Transverse colon (tissue), 4 donors: ENCODE measurements around the gene DCP1A. TPM values are rescaled to one million over a fixed set of nuclear protein-coding genes. Genes with fewer than 3 reads are reported as not detected.

Experiments used
- DNase-seq: peaks from one replicate; pipeline ENCODE4 v3.0.0-alpha.2; 2019
- H3K27ac ChIP-seq, 4 donors: fragments of 200-600 bp; sonication (generic); 2 replicates each; pipeline ENCODE4 v1.5.1; 2016 to 2018; ENCODE audit warnings: inconsistent platforms in 4 of 4
- H3K27me3 ChIP-seq: fragments of 200-600 bp; sonication (generic); 2 replicates; pipeline ENCODE4 v1.5.1; 2017; ENCODE audit warnings: inconsistent platforms
- H3K36me3 ChIP-seq, 4 donors: fragments of 200-600 bp; sonication (generic); 2 replicates each; pipeline ENCODE4 v1.5.1; 2017 to 2019; ENCODE audit warnings: inconsistent platforms in 4 of 4
- H3K4me1 ChIP-seq, 4 donors: fragments of 200-600 bp; sonication (generic); 2 replicates each; pipeline ENCODE4 v1.5.1; 2017 to 2020; ENCODE audit warnings: inconsistent platforms in 4 of 4
- H3K4me3 ChIP-seq, 4 donors: fragments of 200-600 bp; sonication (generic); 1 replicate in 1 of 4; 2 replicates in 3 of 4; pipeline versions ENCODE4 v1.5.1 to v1.6.1; 2017 to 2019; ENCODE audit warnings: inconsistent platforms in 4 of 4
- H3K9me3 ChIP-seq, 2 donors: fragments of 200-600 bp; sonication (generic); 2 replicates each; pipeline ENCODE4 v1.5.1; 2017 to 2019; ENCODE audit warnings: inconsistent platforms in 2 of 2
- EP300 ChIP-seq: sonication (generic); formaldehyde crosslinking; IDR thresholded peaks from one replicate; pipeline ENCODE4 v1.6.1; 2017; ENCODE audit warnings: antibody characterized with exemption, low read depth
- POLR2A ChIP-seq: fragments of 450-650 bp; IDR thresholded peaks from one replicate; pipeline ENCODE4 v1.6.1; 2016; ENCODE audit warnings: antibody characterized with exemption, mild to moderate bottlenecking, moderate library complexity
- POLR2AphosphoS5 ChIP-seq, 3 donors: sonication (generic); formaldehyde crosslinking; IDR thresholded peaks; one replicate each; pipeline ENCODE4 v1.6.1; 2016; ENCODE audit warnings: antibody characterized with exemption in 3 of 3
- WGBS, 2 donors: methylation state at CpG; one replicate each; pipeline ENCODE4 v1.1.5; 2018; ENCODE audit warnings: low coverage in 1 of 2; 5-methylcytosine and 5-hydroxymethylcytosine counted together
- in situ Hi-C, 4 donors: fragments of 200-750 bp; cut with MboI; loops; one replicate each; pipeline versions ENCODE4 v1.15.0 to v1.15.1; 2017; ENCODE audit warnings: low sequenced_read_pairs in 3 of 4, low pct_ligation_motif_present in 1 of 4, low pct_unique_long_range_greater_than_20kb in 1 of 4
- intact Hi-C: fragments of 100-400 bp; cut with DNase I; formaldehyde crosslinking; loops from one replicate; pipeline ENCODE4 v1.15.1; 2023; ENCODE audit warnings: low total_unique reads
- total RNA-seq, 4 donors: library from RNA; depleted of rRNA; stranded (reverse); fragments of >200 nt; gene quantifications; one replicate each; pipeline ENCODE4 v1.1.0, GENCODE V29; 2016
- TF ChIP-seq, protein P1 (sequence below), 5 experiments: fragments of 200-600 bp in 3 of 5; fragments of 450-650 bp in 2 of 5; sonication (generic) in 3 of 5; IDR thresholded peaks; 1 replicate in 2 of 5; 2 replicates in 3 of 5; pipeline ENCODE4 v1.5.1; 2016 to 2017; ENCODE audit warnings: antibody characterized with exemption in 5 of 5, inconsistent platforms in 3 of 5, mild to moderate bottlenecking in 2 of 5, moderate library complexity in 1 of 5

The DCP1A gene
- total RNA-seq, 4 donors from 2014 or later, result 11.6 to 22.4 (median 17.2) TPM

DNA sequence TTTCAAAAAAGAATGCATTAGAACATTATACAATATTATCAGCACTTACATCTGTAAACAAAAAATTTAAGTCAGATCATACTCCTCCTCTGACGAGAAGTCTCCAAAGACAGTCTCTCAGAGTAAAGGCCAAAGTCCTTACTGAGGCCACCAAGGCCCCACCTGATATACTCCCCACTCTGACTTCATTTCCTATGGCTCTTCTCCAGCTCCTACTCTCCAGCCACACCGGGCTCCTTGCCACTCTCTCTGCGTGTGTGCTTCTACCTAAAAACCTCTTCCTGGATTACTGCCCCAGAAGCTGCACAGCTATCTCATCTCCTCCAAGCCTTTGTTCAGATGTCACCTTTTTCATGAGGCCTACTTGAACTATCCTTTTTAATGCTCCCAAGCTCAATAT lies 5.0 kb downstream of the DCP1A start:
- in situ Hi-C loops (loop anchor here in 1 of 4 donors (25.0 kb wide), 1 partner anchor 545 kb away; the partner anchor contains the start of genes ACTR8 and SELENOK), intact Hi-C loops (loop anchor here (10.0 kb wide), 1 partner anchor 228 kb away; no protein-coding TSS in a partner anchor)
- H3K36me3 ChIP-seq, result peaks cover 0 to 17% (median 7%) of the 10 kb centered on the region in 4 donors
- H3K4me3 ChIP-seq, result no peak overlapping the region
- WGBS, 2 donors, result 50 to 53% methylated on average over 1 to 3 of the region's 3 CpGs
- H3K4me1 ChIP-seq, result peaks cover 13 to 34% (median 20%) of the 10 kb centered on the region in 4 donors
- peak; percentile 32 for DNase-seq
- no peaks in the 10 kb centered on the region for H3K27me3 ChIP-seq
- no peaks in the 10 kb centered on the region for H3K9me3 ChIP-seq
- no peak for TF ChIP-seq EP300
- TF ChIP-seq, protein P1, sequence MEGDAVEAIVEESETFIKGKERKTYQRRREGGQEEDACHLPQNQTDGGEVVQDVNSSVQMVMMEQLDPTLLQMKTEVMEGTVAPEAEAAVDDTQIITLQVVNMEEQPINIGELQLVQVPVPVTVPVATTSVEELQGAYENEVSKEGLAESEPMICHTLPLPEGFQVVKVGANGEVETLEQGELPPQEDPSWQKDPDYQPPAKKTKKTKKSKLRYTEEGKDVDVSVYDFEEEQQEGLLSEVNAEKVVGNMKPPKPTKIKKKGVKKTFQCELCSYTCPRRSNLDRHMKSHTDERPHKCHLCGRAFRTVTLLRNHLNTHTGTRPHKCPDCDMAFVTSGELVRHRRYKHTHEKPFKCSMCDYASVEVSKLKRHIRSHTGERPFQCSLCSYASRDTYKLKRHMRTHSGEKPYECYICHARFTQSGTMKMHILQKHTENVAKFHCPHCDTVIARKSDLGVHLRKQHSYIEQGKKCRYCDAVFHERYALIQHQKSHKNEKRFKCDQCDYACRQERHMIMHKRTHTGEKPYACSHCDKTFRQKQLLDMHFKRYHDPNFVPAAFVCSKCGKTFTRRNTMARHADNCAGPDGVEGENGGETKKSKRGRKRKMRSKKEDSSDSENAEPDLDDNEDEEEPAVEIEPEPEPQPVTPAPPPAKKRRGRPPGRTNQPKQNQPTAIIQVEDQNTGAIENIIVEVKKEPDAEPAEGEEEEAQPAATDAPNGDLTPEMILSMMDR (IDR thresholded peaks at IDR 0.05), result no peak
- TF ChIP-seq POLR2A, result no peak
- TF ChIP-seq POLR2AphosphoS5 (IDR thresholded peaks at IDR 0.05), result no peak
- peak overlapping the region in 3 of 4 donors; percentile 9 to 55 (median 43) for H3K27ac ChIP-seq

DNA sequence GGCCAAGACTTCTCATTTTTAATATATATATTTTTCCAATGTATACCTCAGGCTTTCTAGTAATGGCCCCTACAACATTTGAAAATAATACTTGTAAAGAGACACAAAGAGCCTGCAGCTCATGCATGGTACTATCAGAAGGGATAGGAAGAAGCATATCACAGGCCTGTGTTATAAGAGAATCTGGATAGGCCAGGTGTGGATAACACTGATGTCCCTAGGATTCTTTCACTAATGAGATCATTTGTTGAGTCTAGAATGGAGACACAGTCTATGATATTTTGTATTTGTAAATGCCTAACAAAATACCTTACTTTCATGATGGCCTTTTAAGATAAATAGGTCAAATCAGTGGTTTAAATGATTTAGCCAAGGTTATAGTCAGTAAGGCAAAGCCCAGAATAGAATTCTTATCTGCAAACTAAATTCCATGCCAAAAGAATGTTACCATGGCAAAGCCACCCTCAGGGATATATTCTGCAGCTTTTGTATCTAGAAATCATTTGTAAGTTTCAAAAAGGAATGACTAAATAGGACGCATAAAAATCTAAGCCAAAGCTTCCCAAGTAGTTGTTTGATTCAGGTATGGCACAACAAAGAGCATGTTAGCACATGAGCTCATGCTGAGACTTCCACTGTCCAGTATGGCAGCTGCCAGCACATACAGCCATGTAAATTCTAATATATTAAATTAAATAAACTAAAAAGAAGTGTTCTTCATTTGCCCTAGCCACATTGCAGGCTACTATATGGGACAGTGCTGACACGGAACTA lies 10.0 kb downstream of the DCP1A start:
- Histone ChIP-seq H3K36me3 (peaks cover 0 to 48% (median 13%) of the 10 kb centered on the region in 4 donors), H3K27ac (no peak overlapping the region), H3K4me1 (peaks cover 0 to 5% (median 2%) of the 10 kb centered on the region in 4 donors), H3K27me3 (no peaks in the 10 kb centered on the region), H3K4me3 (no peak overlapping the region), H3K9me3 (no peaks in the 10 kb centered on the region)
- no peak for DNase-seq
- TF ChIP-seq, protein P1 (IDR thresholded peaks at IDR 0.05), result no peak
- TF ChIP-seq POLR2A (no peak), POLR2AphosphoS5 (IDR thresholded peaks at IDR 0.05) (no peak), EP300 (no peak)
- in situ Hi-C loops, result loop anchor here in 1 of 4 donors (25.0 kb wide), 1 partner anchor 550 kb away; the partner anchor contains the start of genes ACTR8 and SELENOK
- intact Hi-C loops, result no loop called here
- WGBS, 2 donors, result 95 to 100% methylated on average over 2 of the region's 2 CpGs

DNA sequence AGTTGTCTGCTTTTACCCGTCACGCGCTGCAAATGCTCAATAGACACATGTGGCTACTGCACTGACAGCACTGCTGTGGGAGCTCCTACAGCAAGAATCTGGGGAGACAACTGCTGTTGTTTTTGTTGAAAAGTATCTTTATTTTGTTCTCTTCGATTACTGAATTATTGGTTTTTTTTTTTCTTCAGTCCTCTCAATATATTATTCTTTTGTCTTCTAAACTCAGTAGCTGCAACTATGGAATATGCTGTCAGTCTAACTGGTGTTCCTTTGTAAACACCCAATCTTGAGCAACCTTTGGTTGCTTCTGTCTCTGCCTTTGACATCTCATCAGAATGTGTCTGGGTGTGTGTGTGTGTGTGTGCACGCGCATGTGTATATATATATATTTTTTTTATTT lies 12.6 kb downstream of the DCP1A start:
- no peak for TF ChIP-seq EP300
- TF ChIP-seq, protein P1 (IDR thresholded peaks at IDR 0.05), result no peak
- TF ChIP-seq POLR2AphosphoS5 (IDR thresholded peaks at IDR 0.05), result no peak
- TF ChIP-seq POLR2A, result no peak
- Histone ChIP-seq H3K27ac (no peak overlapping the region), H3K27me3 (no peaks in the 10 kb centered on the region), H3K36me3 (peaks cover 0 to 37% (median 6%) of the 10 kb centered on the region in 4 donors), H3K4me3 (no peak overlapping the region), H3K9me3 (no peaks in the 10 kb centered on the region), H3K4me1 (peaks cover 0 to 5% (median 0%) of the 10 kb centered on the region in 4 donors)
- intact Hi-C loops, result no loop called here
- in situ Hi-C loops, result loop anchor here in 1 of 4 donors (25.0 kb wide), 1 partner anchor 553 kb away; the partner anchor contains the start of genes ACTR8 and SELENOK
- 93 to 95% methylated on average over 6 of the region's 6 CpGs for WGBS, 2 donors
- no peak for DNase-seq

DNA sequence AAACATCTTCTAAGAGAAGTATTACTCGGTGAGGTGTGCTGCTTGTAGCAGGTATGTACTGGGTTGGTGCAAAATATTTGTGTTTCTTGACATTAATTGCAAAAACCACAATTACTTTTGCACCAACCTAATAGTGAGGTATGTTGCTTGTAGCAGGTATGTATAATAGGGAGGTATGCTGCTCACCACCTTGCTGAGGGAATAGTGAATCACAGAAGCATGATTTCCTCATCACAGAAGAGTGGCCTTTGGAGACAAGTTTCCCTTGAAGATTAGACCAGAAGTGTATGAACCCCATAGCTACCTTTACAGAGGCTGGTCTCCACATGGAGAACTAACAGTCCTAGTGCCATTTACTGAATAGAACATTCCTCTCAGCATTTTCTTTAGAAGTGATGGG lies 15.5 kb downstream of the DCP1A start:
- Histone ChIP-seq H3K4me1 (peaks cover 0 to 5% (median 0%) of the 10 kb centered on the region in 4 donors), H3K27me3 (no peaks in the 10 kb centered on the region), H3K27ac (no peak overlapping the region), H3K36me3 (peaks cover 0 to 39% (median 6%) of the 10 kb centered on the region in 4 donors), H3K9me3 (no peaks in the 10 kb centered on the region), H3K4me3 (no peak overlapping the region)
- DNase-seq, result no peak
- WGBS, 2 donors, result 95 to 100% methylated on average over 1 of the region's 1 CpG
- in situ Hi-C loops, result loop anchor here in 1 of 4 donors (25.0 kb wide), 1 partner anchor 555 kb away; the partner anchor contains the start of genes ACTR8 and SELENOK
- TF ChIP-seq, protein P1 (IDR thresholded peaks at IDR 0.05), result no peak
- TF ChIP-seq POLR2A (no peak), EP300 (no peak), POLR2AphosphoS5 (IDR thresholded peaks at IDR 0.05) (no peak)
- intact Hi-C loops, result no loop called here
